ENCODE measurements around the gene POLR3GL.

POLR3GL gene

GRCh38 chr1:145951526-145951925 is 13.0 kb upstream of the POLR3GL start:
- no peak for DNase-seq

- no peak for DNase-seq
These were observed 11.6 kb upstream of the POLR3GL start for GRCh38 chr1:145952903-145953302.

GRCh38 chr1:145953861-145954260 is 10.6 kb upstream of the POLR3GL start:
- no peak for DNase-seq

- DNase-seq = no peak
These were observed 9.1 kb upstream of the POLR3GL start for GRCh38 chr1:145955436-145955835.

GRCh38 chr1:145956361-145956760 is 8.1 kb upstream of the POLR3GL start:
- no peak for DNase-seq

GRCh38 chr1:145956781-145957442 is 7.6 kb upstream of the POLR3GL start:
- DNase-seq = no peak

- peak; percentile 93 for DNase-seq
These were observed 6.8 kb upstream of the POLR3GL start, which contains the start of gene LIX1L for GRCh38 chr1:145957443-145958319. TSS of gene LIX1L (minus strand) at chr1:145958017. CDS start at chr1:145957927, 90 bp downstream.

GRCh38 chr1:145958734-145959133 is 5.8 kb upstream of the POLR3GL start:
- no peak for DNase-seq

GRCh38 chr1:145959333-145959732 is 5.2 kb upstream of the POLR3GL start:
- DNase-seq = no peak

GRCh38 chr1:145959957-145960467 is 4.5 kb upstream of the POLR3GL start:
- no peak for DNase-seq

- DNase-seq = peak in 1 of 2 donors; percentile 49
These were observed 3.9 kb upstream of the POLR3GL start for GRCh38 chr1:145960468-145961108.

- no peak for DNase-seq
These were observed 3.4 kb upstream of the POLR3GL start for GRCh38 chr1:145961109-145961424.

GRCh38 chr1:145961425-145962156 is 2.9 kb upstream of the POLR3GL start:
- DNase-seq = peak in 1 of 2 donors; percentile 43

- DNase-seq = peak in 1 of 2 donors; percentile 44
These were observed 2.1 kb upstream of the POLR3GL start for GRCh38 chr1:145962157-145963102.

- DNase-seq = no peak
These were observed 1.0 kb upstream of the POLR3GL start for GRCh38 chr1:145963265-145964019.

- DNase-seq = no peak
These were observed 742 bp downstream of the POLR3GL start for GRCh38 chr1:145965119-145965744.

- DNase-seq = no peak
These were observed 2.8 kb downstream of the POLR3GL start for GRCh38 chr1:145967288-145967687.

GRCh38 chr1:145972580-145972979 is 8.1 kb downstream of the POLR3GL start:
- DNase-seq = no peak

- no peak for DNase-seq
These were observed 10.2 kb downstream of the POLR3GL start for GRCh38 chr1:145974721-145975120.

GRCh38 chr1:145975216-145975615 is 10.7 kb downstream of the POLR3GL start:
- DNase-seq = no peak

All from activated CD4-positive, alpha-beta T cell treated with anti-CD3 and anti-CD28 coated beads for 4 hours (primary cell).